IMR-90 (cell line): ENCODE results near the gene PDIA4. TPM values are rescaled to one million over a fixed set of nuclear protein-coding genes. Genes with fewer than 3 reads are reported as not detected.

Experiments used
- ATAC-seq: fragments of 200-7000 bp; cut with Tn5 transposase; 2 replicates; pipeline ENCODE4 v1.9.1; 2020; ENCODE audit warnings: low read depth, mild to moderate bottlenecking, moderate library complexity
- BruUV-seq: library from RNA; stranded (reverse); fragments of 400-500 nt; replicated peaks from 2 replicates; lab custom pipeline; 2021; lab: Mats Ljungman, UMichigan
- CTCF ChIA-PET: fragments of 300-600 bp; formaldehyde crosslinking; extraction: SDS; loops from one replicate; lab custom pipeline; 2021; ENCODE audit warnings: antibody characterized with exemption; lab: Yijun Ruan, JAX
- POLR2A ChIA-PET: fragments of 300-600 bp; sonication (Branson Sonifier 250); formaldehyde crosslinking; loops from one replicate; lab custom pipeline; 2022; ENCODE audit warnings: antibody characterized with exemption; ENCODE audit not compliant: unreplicated experiment; lab: Charles Lee
- DNase-seq: peaks from one replicate; pipeline ENCODE4 v3.0.0; 2013
- H2AFZ ChIP-seq: replicated peaks from 2 replicates; pipeline ENCODE3; 2013; ENCODE audit warnings: low read length, mild to moderate bottlenecking; ENCODE audit not compliant: poor library complexity
- H2AK5ac ChIP-seq: 2 replicates; pipeline ENCODE4 v1.6.1; 2013; ENCODE audit warnings: low read depth, low read length, inconsistent platforms
- H2AK9ac ChIP-seq: replicated peaks from 2 replicates; pipeline ENCODE3; 2013; ENCODE audit warnings: mild to moderate bottlenecking, low read depth, low read length, moderate library complexity; ENCODE audit not compliant: poor library complexity
- H2BK120ac ChIP-seq: 2 replicates; pipeline ENCODE4 v1.6.1; 2013; ENCODE audit warnings: low read depth, low read length, inconsistent platforms
- H2BK15ac ChIP-seq: 3 replicates; pipeline ENCODE4 v1.6.1; 2013; ENCODE audit warnings: low read depth, low read length, inconsistent platforms
- H2BK20ac ChIP-seq: 2 replicates; pipeline ENCODE4 v1.6.1; 2013; ENCODE audit warnings: low read depth, mild to moderate bottlenecking, inconsistent platforms, low read length, moderate library complexity
- H2BK5ac ChIP-seq: 2 replicates; pipeline ENCODE4 v1.6.1; 2013; ENCODE audit warnings: mild to moderate bottlenecking, low read depth, low read length, inconsistent platforms; ENCODE audit not compliant: poor library complexity, severe bottlenecking
- H3K14ac ChIP-seq: replicated peaks from 2 replicates; pipeline ENCODE4 v1.6.1; 2013; ENCODE audit warnings: low read depth, low read length, inconsistent platforms
- H3K18ac ChIP-seq: 2 replicates; pipeline ENCODE4 v1.6.1; 2013; ENCODE audit warnings: low read depth, low read length, control low read depth
- H3K23ac ChIP-seq: 2 replicates; pipeline ENCODE4 v1.6.1; 2013; ENCODE audit warnings: low read depth, low read length, inconsistent platforms
- H3K27ac ChIP-seq: 2 replicates; pipeline ENCODE4 v1.5.1; 2013; ENCODE audit warnings: mild to moderate bottlenecking, control low read depth, low read length; ENCODE audit not compliant: insufficient read depth
- H3K27me3 ChIP-seq: 2 replicates; pipeline ENCODE4 v1.6.1; 2013; ENCODE audit warnings: low read length; ENCODE audit not compliant: control insufficient read depth, insufficient read depth
- H3K36me3 ChIP-seq: 2 replicates; pipeline ENCODE4 v1.6.1; 2013; ENCODE audit warnings: low read length, mixed read lengths; ENCODE audit not compliant: control insufficient read depth, insufficient read depth
- H3K4ac ChIP-seq: 2 replicates; pipeline ENCODE4 v1.6.1; 2013; ENCODE audit warnings: low read depth, low read length, inconsistent platforms
- H3K4me1 ChIP-seq: 2 replicates; pipeline ENCODE4 v1.6.1; 2013; ENCODE audit warnings: low read length, mixed read lengths; ENCODE audit not compliant: control insufficient read depth, insufficient read depth
- H3K4me2 ChIP-seq: 2 replicates; pipeline ENCODE4 v1.6.1; 2013; ENCODE audit warnings: low read depth, mild to moderate bottlenecking, control low read depth, low read length, moderate library complexity
- H3K4me3 ChIP-seq: 2 replicates; pipeline ENCODE4 v1.5.1; 2013; ENCODE audit warnings: low read depth, mild to moderate bottlenecking, control low read depth, low read length, moderate library complexity; ENCODE audit not compliant: insufficient read depth
- H3K56ac ChIP-seq: 2 replicates; pipeline ENCODE4 v1.6.1; 2013; ENCODE audit warnings: low read length, inconsistent platforms; ENCODE audit not compliant: insufficient read depth; ENCODE audit errors: extremely low read depth
- H3K79me1 ChIP-seq, 2 experiments: 2 replicates each; pipeline ENCODE4 v1.6.1; 2013; ENCODE audit warnings: low read length in 2 of 2, inconsistent platforms in 1 of 2, low read depth in 1 of 2
- H3K9ac ChIP-seq: 2 replicates; pipeline ENCODE4 v1.6.1; 2013; ENCODE audit warnings: low read depth, low read length, control low read depth
- H3K9me1 ChIP-seq: 2 replicates; pipeline ENCODE4 v1.6.1; 2013; ENCODE audit warnings: low read length, inconsistent platforms; ENCODE audit not compliant: insufficient read depth
- H3K9me3 ChIP-seq: 2 replicates; pipeline ENCODE4 v1.6.1; 2013; ENCODE audit warnings: low read length; ENCODE audit not compliant: control insufficient read depth, insufficient read depth
- H4K20me1 ChIP-seq: 2 replicates; pipeline ENCODE4 v1.6.1; 2013; ENCODE audit warnings: low read length, inconsistent platforms; ENCODE audit not compliant: insufficient read depth
- H4K5ac ChIP-seq: 2 replicates; pipeline ENCODE4 v1.6.1; 2013; ENCODE audit warnings: mild to moderate bottlenecking, low read depth, low read length, control low read depth
- H4K8ac ChIP-seq, 2 experiments: 2 replicates each; pipeline ENCODE4 v1.6.1; 2013; ENCODE audit warnings: low read depth in 2 of 2, low read length in 2 of 2, control low read depth in 1 of 2, inconsistent platforms in 1 of 2
- H4K91ac ChIP-seq: 2 replicates; pipeline ENCODE4 v1.6.1; 2013; ENCODE audit warnings: low read depth, low read length, inconsistent platforms; ENCODE audit not compliant: insufficient read depth
- BHLHE40 ChIP-seq: fragments of 150-350 bp; IDR thresholded peaks from 2 replicates; pipeline ENCODE4 v1.6.1; 2016; ENCODE audit warnings: mild to moderate bottlenecking, low read depth, low read length
- CHD1 ChIP-seq: IDR thresholded peaks from 2 replicates; pipeline ENCODE4 v1.6.1; 2012; ENCODE audit warnings: low read depth, low read length, improper control_type of control experiment
- FOS ChIP-seq: fragments of 150-350 bp; IDR thresholded peaks from 2 replicates; pipeline ENCODE4 v1.6.1; 2016; ENCODE audit warnings: low read depth, low read length
- WGBS, 2 experiments: methylation state at CpG; one replicate each; pipeline versions ENCODE4 v1.1.5 to v1.1.7; 2013; ENCODE audit warnings: missing lambda C conversion rate in 2 of 2; ENCODE audit not compliant: insufficient read length in 1 of 2; ENCODE audit errors: extremely low coverage in 2 of 2; 5-methylcytosine and 5-hydroxymethylcytosine counted together
- dilution Hi-C: fragments of 300-500 bp; cut with HindIII; formaldehyde crosslinking; loops from one replicate; pipeline ENCODE4 v1.14.3; 2018; ENCODE audit warnings: low sequenced_read_pairs; ENCODE audit not compliant: unreplicated experiment
- in situ Hi-C: fragments of 300-500 bp; cut with MboI; formaldehyde crosslinking; loops from 3 replicates; pipeline ENCODE4 v1.14.3; 2019; ENCODE audit warnings: low sequenced_read_pairs, inconsistent platforms, mixed read lengths
- intact Hi-C: fragments of 100-400 bp; cut with micrococcal nuclease; formaldehyde crosslinking; loops from 2 replicates; pipeline ENCODE4 v1.10.0; 2022
- polyA plus RNA-seq, 3 experiments: library from polyadenylated mRNA; depleted of rRNA; stranded (reverse); fragments of >200 nt; gene quantifications; 2 replicates each; pipeline ENCODE4 v1.2.3, GENCODE V29; 2012; ENCODE audit warnings: low replicate concordance in 1 of 3
- total RNA-seq: library from RNA; depleted of rRNA; stranded (reverse); fragments of >200 nt; gene quantifications from 2 replicates; pipeline ENCODE4 v1.2.3, GENCODE V29; 2012

PDIA4 gene
- total and polyA plus RNA-seq, 2 of the 4 experiments (the other 2 are of a cell fraction), result 241 to 304 TPM

- Histone ChIP-seq H4K5ac (no peak overlapping the region), H2AK9ac (peak overlapping the region; percentile 76), H3K4me2 (no peak overlapping the region), H3K4ac (no peak overlapping the region), H4K91ac (no peak overlapping the region), H3K14ac (no peak overlapping the region), H2BK20ac (no peak overlapping the region), H3K9ac (no peak overlapping the region), H3K27me3 (no peaks in the 10 kb centered on the region), H3K27ac (no peak overlapping the region), H4K20me1 (no peaks in the 10 kb centered on the region; the same call in 1 of the 2 replicates), H2BK5ac (no peak overlapping the region), H3K9me3 (no peaks in the 10 kb centered on the region), H2AK5ac (no peak overlapping the region), H3K4me3 (no peak overlapping the region), H3K56ac (no peak overlapping the region), H3K4me1 (no peaks in the 10 kb centered on the region), H3K36me3 (peaks cover 39% of the 10 kb centered on the region), H2BK15ac (no peak overlapping the region), H3K18ac (no peak overlapping the region), H3K79me1 (peaks cover 0 to 7% of the 10 kb centered on the region in 2 experiments; a peak in 1 of 4 replicates), H3K23ac (no peak overlapping the region), H2BK120ac (no peak overlapping the region), H2AFZ (peak overlapping the region; percentile 21), H3K9me1 (no peaks in the 10 kb centered on the region), H4K8ac (no peak overlapping the region)
- intact Hi-C loops (no loop called here), in situ Hi-C loops (no loop called here), dilution Hi-C loops (no loop called here)
- ChIA-PET POLR2A (no interaction called here), CTCF (no interaction called here)
- DNase-seq, result no peak
- no peak for ATAC-seq
- TF ChIP-seq CHD1 (no peak), FOS (no peak), BHLHE40 (no peak)
- WGBS, 2 experiments, result 96% methylated on average over 9 of the region's 27 CpGs; no CpG with 5 or more reads in 1 of the 2 experiments
- BruUV-seq, result TSS peak; percentile 99
Observed at GRCh38 chr7:149003560-149004305, 24.6 kb downstream of the PDIA4 start.
